Measurements from ENCODE around the gene CDH4. TPM values are rescaled to one million over a fixed set of nuclear protein-coding genes. Genes with fewer than 3 reads are reported as not detected.

Gene CDH4
- polyA plus RNA-seq, 1 experiment: 1.5 TPM

- Histone ChIP-seq H3K27me3 (ENCODE audit: control insufficient read depth, insufficient read depth, low read length) (no peaks in the 10 kb centered on the region; the same call in 1 of the 2 replicates), H3K36me3 (ENCODE audit: control insufficient read depth, insufficient read depth, low read length) (no peaks in the 10 kb centered on the region), H3K4me3 (ENCODE audit: low read depth, low read length) (no peak overlapping the region)
- POLR2A ChIA-PET: no interaction called here
- CTCF ChIA-PET: no interaction called here
- TF ChIP-seq, protein P1, sequence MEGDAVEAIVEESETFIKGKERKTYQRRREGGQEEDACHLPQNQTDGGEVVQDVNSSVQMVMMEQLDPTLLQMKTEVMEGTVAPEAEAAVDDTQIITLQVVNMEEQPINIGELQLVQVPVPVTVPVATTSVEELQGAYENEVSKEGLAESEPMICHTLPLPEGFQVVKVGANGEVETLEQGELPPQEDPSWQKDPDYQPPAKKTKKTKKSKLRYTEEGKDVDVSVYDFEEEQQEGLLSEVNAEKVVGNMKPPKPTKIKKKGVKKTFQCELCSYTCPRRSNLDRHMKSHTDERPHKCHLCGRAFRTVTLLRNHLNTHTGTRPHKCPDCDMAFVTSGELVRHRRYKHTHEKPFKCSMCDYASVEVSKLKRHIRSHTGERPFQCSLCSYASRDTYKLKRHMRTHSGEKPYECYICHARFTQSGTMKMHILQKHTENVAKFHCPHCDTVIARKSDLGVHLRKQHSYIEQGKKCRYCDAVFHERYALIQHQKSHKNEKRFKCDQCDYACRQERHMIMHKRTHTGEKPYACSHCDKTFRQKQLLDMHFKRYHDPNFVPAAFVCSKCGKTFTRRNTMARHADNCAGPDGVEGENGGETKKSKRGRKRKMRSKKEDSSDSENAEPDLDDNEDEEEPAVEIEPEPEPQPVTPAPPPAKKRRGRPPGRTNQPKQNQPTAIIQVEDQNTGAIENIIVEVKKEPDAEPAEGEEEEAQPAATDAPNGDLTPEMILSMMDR (IDR thresholded peaks at IDR 0.05; ENCODE audit: insufficient read depth, low read depth, low read length): no peak
- DNase-seq (ENCODE audit: low read depth): no peak
Measured at GRCh38 chr20:61438285-61438684, 186.2 kb downstream of the CDH4 start.

GRCh38 chr20:61439251-61439650, 187.2 kb downstream of the CDH4 start:
- Histone ChIP-seq H3K4me3 (ENCODE audit: low read depth, low read length) (no peak overlapping the region), H3K36me3 (ENCODE audit: control insufficient read depth, insufficient read depth, low read length) (no peaks in the 10 kb centered on the region), H3K27me3 (ENCODE audit: control insufficient read depth, insufficient read depth, low read length) (no peaks in the 10 kb centered on the region; the same call in 1 of the 2 replicates)
- no peak for DNase-seq (ENCODE audit: low read depth)
- ChIA-PET POLR2A (no interaction called here), CTCF (no interaction called here)
- TF ChIP-seq, protein P1 (IDR thresholded peaks at IDR 0.05; ENCODE audit: insufficient read depth, low read depth, low read length): no peak

DNA sequence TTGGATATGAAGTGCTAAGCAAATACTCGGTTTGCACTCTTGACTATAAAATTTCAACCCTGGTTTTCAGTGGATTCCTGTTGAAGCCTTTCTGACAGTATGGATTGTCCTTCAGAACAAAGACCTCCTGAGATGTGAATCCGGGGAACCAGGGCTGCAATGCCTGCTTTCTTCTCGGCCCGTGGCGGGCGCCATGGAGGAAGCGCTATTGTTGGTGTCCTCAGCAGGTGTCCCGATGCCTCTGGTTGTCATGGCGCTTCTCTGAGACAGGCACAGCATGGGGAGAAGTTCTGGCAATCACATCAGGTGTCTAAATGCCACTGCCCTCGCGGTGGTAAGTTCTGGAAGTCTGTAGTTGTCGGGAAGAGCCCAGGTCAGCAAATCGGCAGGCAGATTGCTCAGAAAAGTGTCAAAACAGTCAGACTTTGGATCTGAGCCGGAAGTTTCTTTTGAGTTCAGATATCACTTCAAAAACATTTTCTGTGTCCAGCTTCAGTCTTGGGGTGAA, 188.5 kb downstream of the CDH4 start:
- TF ChIP-seq, protein P1 (IDR thresholded peaks at IDR 0.05; ENCODE audit: insufficient read depth, low read depth, low read length): no peak
- ChIA-PET POLR2A (no interaction called here), CTCF (no interaction called here)
- no peak for DNase-seq (ENCODE audit: low read depth)
- H3K36me3 ChIP-seq (ENCODE audit: control insufficient read depth, insufficient read depth, low read length): no peaks in the 10 kb centered on the region
- no peaks in the 10 kb centered on the region; the same call in 1 of the 2 replicates for H3K27me3 ChIP-seq (ENCODE audit: control insufficient read depth, insufficient read depth, low read length)
- H3K4me3 ChIP-seq (ENCODE audit: low read depth, low read length): no peak overlapping the region

DNA sequence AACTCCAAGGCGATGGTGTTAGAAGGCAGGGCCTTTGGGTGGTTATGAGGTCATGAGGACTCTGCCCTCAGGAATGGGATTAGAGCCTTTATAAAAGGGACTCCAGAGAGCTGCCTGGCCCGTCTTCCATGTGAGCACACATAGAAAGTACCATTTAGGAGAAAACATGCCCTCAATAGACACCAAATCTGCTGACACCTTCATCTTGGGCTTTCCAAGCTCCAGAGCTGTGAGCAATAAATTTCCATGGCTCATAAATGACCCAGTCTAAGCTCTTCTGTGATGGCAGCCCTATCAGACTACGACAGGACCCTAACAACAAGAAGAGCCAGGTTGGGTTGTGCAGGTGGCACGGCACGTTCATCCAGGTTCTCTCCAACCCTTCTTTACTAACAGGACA, 189.5 kb downstream of the CDH4 start:
- no peak for DNase-seq (ENCODE audit: low read depth)
- Histone ChIP-seq H3K27me3 (ENCODE audit: control insufficient read depth, insufficient read depth, low read length) (no peaks in the 10 kb centered on the region; the same call in 1 of the 2 replicates), H3K4me3 (ENCODE audit: low read depth, low read length) (no peak overlapping the region), H3K36me3 (ENCODE audit: control insufficient read depth, insufficient read depth, low read length) (no peaks in the 10 kb centered on the region)
- ChIA-PET POLR2A (no interaction called here), CTCF (no interaction called here)
- TF ChIP-seq, protein P1 (IDR thresholded peaks at IDR 0.05; ENCODE audit: insufficient read depth, low read depth, low read length): no peak

- CTCF ChIA-PET: no interaction called here
- Histone ChIP-seq H3K27me3 (ENCODE audit: control insufficient read depth, insufficient read depth, low read length) (no peaks in the 10 kb centered on the region; the same call in 1 of the 2 replicates), H3K36me3 (ENCODE audit: control insufficient read depth, insufficient read depth, low read length) (no peaks in the 10 kb centered on the region), H3K4me3 (ENCODE audit: low read depth, low read length) (no peak overlapping the region)
- TF ChIP-seq, protein P1 (IDR thresholded peaks at IDR 0.05; ENCODE audit: insufficient read depth, low read depth, low read length): no peak
- no peak for DNase-seq (ENCODE audit: low read depth)
- POLR2A ChIA-PET: no interaction called here
Measured at GRCh38 chr20:61442075-61442670, 190.1 kb downstream of the CDH4 start.

Data from BJ (cell line).